H9 (cell line): ENCODE results near the gene CARTPT. TPM values are rescaled to one million over a fixed set of nuclear protein-coding genes. Genes with fewer than 3 reads are reported as not detected.

Experiments used
- DNase-seq: peaks from one replicate; pipeline ENCODE4 v3.0.0-alpha.2; 2017
- H2AFZ ChIP-seq: one replicate; pipeline ENCODE4 v1.6.1; 2013; ENCODE audit warnings: mild to moderate bottlenecking, low read length, control low read depth, moderate library complexity
- H2AK5ac ChIP-seq: 2 replicates; pipeline ENCODE4 v1.6.1; 2013; ENCODE audit warnings: low read length, control low read depth, mixed read lengths; ENCODE audit not compliant: insufficient read length
- H2BK120ac ChIP-seq: one replicate; pipeline ENCODE4 v1.6.1; 2013; ENCODE audit warnings: low read depth, mild to moderate bottlenecking, low read length, control low read depth, inconsistent platforms; ENCODE audit not compliant: poor library complexity, severe bottlenecking
- H2BK12ac ChIP-seq: 2 replicates; pipeline ENCODE4 v1.6.1; 2013; ENCODE audit warnings: low read length, control low read depth, mixed read lengths, low read depth; ENCODE audit not compliant: insufficient read length
- H2BK15ac ChIP-seq: 2 replicates; pipeline ENCODE4 v1.6.1; 2013; ENCODE audit warnings: low read depth, low read length, control low read depth
- H2BK20ac ChIP-seq: one replicate; pipeline ENCODE4 v1.6.1; 2013; ENCODE audit warnings: low read depth, mild to moderate bottlenecking, low read length, control low read depth, inconsistent platforms; ENCODE audit not compliant: poor library complexity, severe bottlenecking
- H2BK5ac ChIP-seq: 2 replicates; pipeline ENCODE4 v1.6.1; 2013; ENCODE audit warnings: low read length, control low read depth, mixed read lengths; ENCODE audit not compliant: insufficient read length
- H3K14ac ChIP-seq: 2 replicates; pipeline ENCODE4 v1.6.1; 2013; ENCODE audit warnings: low read length, control low read depth; ENCODE audit not compliant: insufficient read depth
- H3K18ac ChIP-seq: 2 replicates; pipeline ENCODE4 v1.6.1; 2013; ENCODE audit warnings: low read depth, mild to moderate bottlenecking, mixed read lengths, low read length, control low read depth; ENCODE audit not compliant: insufficient read length
- H3K23ac ChIP-seq: 2 replicates; pipeline ENCODE4 v1.6.1; 2013; ENCODE audit warnings: low read length, control low read depth, mixed read lengths, low read depth; ENCODE audit not compliant: insufficient read length
- H3K23me2 ChIP-seq: 2 replicates; pipeline ENCODE4 v1.6.1; 2013; ENCODE audit warnings: low read depth, mild to moderate bottlenecking, mixed read lengths, low read length, control low read depth; ENCODE audit not compliant: insufficient read length, poor library complexity, severe bottlenecking
- H3K27ac ChIP-seq: 2 replicates; pipeline ENCODE4 v1.5.1; 2013; ENCODE audit warnings: low read length, control low read depth, mixed read lengths, low read depth; ENCODE audit not compliant: insufficient read length
- H3K27me3 ChIP-seq: 2 replicates; pipeline ENCODE4 v1.6.1; 2013; ENCODE audit warnings: low read length, control low read depth, inconsistent platforms; ENCODE audit not compliant: insufficient read depth
- H3K4ac ChIP-seq: 2 replicates; pipeline ENCODE4 v1.6.1; 2013; ENCODE audit warnings: low read depth, mild to moderate bottlenecking, control low read depth, inconsistent platforms, low read length, moderate library complexity
- H3K4me1 ChIP-seq: 2 replicates; pipeline ENCODE4 v1.6.1; 2013; ENCODE audit warnings: low read length, control low read depth, inconsistent platforms; ENCODE audit not compliant: insufficient read depth
- H3K4me2 ChIP-seq: 2 replicates; pipeline ENCODE4 v1.6.1; 2013; ENCODE audit warnings: low read length, control low read depth, mixed read lengths; ENCODE audit not compliant: insufficient read length, insufficient read depth
- H3K56ac ChIP-seq: 2 replicates; pipeline ENCODE4 v1.6.1; 2013; ENCODE audit warnings: low read depth, mild to moderate bottlenecking, mixed read lengths, low read length, control low read depth; ENCODE audit not compliant: insufficient read length
- H3K79me1 ChIP-seq: 2 replicates; pipeline ENCODE4 v1.6.1; 2013; ENCODE audit warnings: low read depth, mild to moderate bottlenecking, moderate library complexity, low read length, control low read depth, inconsistent platforms; ENCODE audit not compliant: insufficient read depth, poor library complexity, severe bottlenecking
- H3K79me2 ChIP-seq: 2 replicates; pipeline ENCODE4 v1.6.1; 2013; ENCODE audit warnings: low read length, control low read depth, inconsistent platforms; ENCODE audit not compliant: insufficient read depth
- H3K9ac ChIP-seq: 2 replicates; pipeline ENCODE4 v1.6.1; 2013; ENCODE audit warnings: low read length, control low read depth, mixed read lengths; ENCODE audit not compliant: insufficient read length; ENCODE audit errors: extremely low read depth
- H3K9me3 ChIP-seq: one replicate; pipeline ENCODE4 v1.6.1; 2013; ENCODE audit warnings: low read depth, low read length, inconsistent platforms; ENCODE audit not compliant: control insufficient read depth
- H3T11ph ChIP-seq: one replicate; pipeline ENCODE4 v1.6.1; 2013; ENCODE audit warnings: mild to moderate bottlenecking, low read length, control low read depth, inconsistent platforms
- H4K20me1 ChIP-seq: one replicate; pipeline ENCODE4 v1.6.1; 2013; ENCODE audit not compliant: control insufficient read depth, insufficient read length, insufficient read depth
- H4K5ac ChIP-seq: 2 replicates; pipeline ENCODE4 v1.6.1; 2013; ENCODE audit warnings: low read depth, mild to moderate bottlenecking, mixed read lengths, low read length, control low read depth; ENCODE audit not compliant: insufficient read length
- H4K8ac ChIP-seq: replicated peaks from 2 replicates; pipeline ENCODE4 v1.6.1; 2013; ENCODE audit warnings: low read length, control low read depth, mixed read lengths, low read depth; ENCODE audit not compliant: insufficient read length
- H4K91ac ChIP-seq: 2 replicates; pipeline ENCODE4 v1.6.1; 2013; ENCODE audit warnings: low read depth, mild to moderate bottlenecking, moderate library complexity, mixed read lengths, low read length, control low read depth; ENCODE audit not compliant: insufficient read length
- H3K27ac Mint-ChIP-seq, 3 experiments: 2 replicates in 2 of 3; 3 replicates in 1 of 3; pipeline ENCODE4 v1.8.0; 2020 to 2021; ENCODE audit warnings: mixed read lengths in 3 of 3, mild to moderate bottlenecking in 1 of 3, moderate library complexity in 1 of 3
- H3K27me3 Mint-ChIP-seq: 2 replicates; pipeline ENCODE4 v1.8.0; 2021; ENCODE audit warnings: low read depth, mild to moderate bottlenecking, moderate library complexity, mixed read lengths
- H3K36me3 Mint-ChIP-seq, 3 experiments: 2 replicates in 2 of 3; 3 replicates in 1 of 3; pipeline ENCODE4 v1.8.0; 2020 to 2021; ENCODE audit warnings: low read depth in 3 of 3, mixed read lengths in 3 of 3; ENCODE audit not compliant: insufficient read depth in 1 of 3
- H3K4me1 Mint-ChIP-seq, 2 experiments: 2 replicates each; pipeline ENCODE4 v1.8.0; 2020; ENCODE audit warnings: mixed read lengths in 2 of 2
- H3K4me3 Mint-ChIP-seq, 2 experiments: 2 replicates in 1 of 2; 3 replicates in 1 of 2; pipeline ENCODE4 v1.8.0; 2020 to 2021; ENCODE audit warnings: mild to moderate bottlenecking in 2 of 2, mixed read lengths in 2 of 2, moderate library complexity in 1 of 2
- H3K9me3 Mint-ChIP-seq, 2 experiments: 2 replicates in 1 of 2; 3 replicates in 1 of 2; pipeline ENCODE4 v1.8.0; 2020; ENCODE audit warnings: mild to moderate bottlenecking in 2 of 2, mixed read lengths in 2 of 2, moderate library complexity in 1 of 2
- CTCF ChIP-seq: fragments of 200-600 bp; sonication (generic); conservative IDR thresholded peaks from 3 replicates; pipeline ENCODE4 v1.8.0; 2021; ENCODE audit warnings: antibody characterized with exemption, mild to moderate bottlenecking
- total RNA-seq: library from RNA; stranded (reverse); gene quantifications from 2 replicates; pipeline ENCODE4 v1.2.1, GENCODE V29; 2021

CARTPT gene
- total RNA-seq, 1 experiment from 2014 or later = not detected

GRCh38 chr5:71770381-71770780 lies 51.3 kb downstream of the CARTPT start:
- no peaks in the 10 kb centered on the region for H3K27me3 Mint-ChIP-seq
- H4K20me1 ChIP-seq = no peaks in the 10 kb centered on the region

More at GRCh38 chr5:71770381-71770780, 51.3 kb downstream of the CARTPT start:
- no peak overlapping the region for H3K56ac ChIP-seq
- H3K27me3 ChIP-seq = no peaks in the 10 kb centered on the region
- H3K36me3 Mint-ChIP-seq = no peaks in the 10 kb centered on the region
- H2BK12ac ChIP-seq = no peak overlapping the region
- no peak overlapping the region for H3K4me3 Mint-ChIP-seq
- no peak overlapping the region for H2AK5ac ChIP-seq
- no peak overlapping the region for H3T11ph ChIP-seq
- H3K4me1 ChIP-seq = peaks cover 3% of the 10 kb centered on the region; the same call in 1 of the 2 replicates
- H2BK15ac ChIP-seq = no peak overlapping the region
- no peak overlapping the region for H2BK5ac ChIP-seq
- H4K91ac ChIP-seq = no peak overlapping the region
- no peak overlapping the region for H3K14ac ChIP-seq
- no peak overlapping the region for H2BK20ac ChIP-seq
- H2BK120ac ChIP-seq = no peak overlapping the region
- H3K9me3 ChIP-seq = no peaks in the 10 kb centered on the region
- H3K23me2 ChIP-seq = no peaks in the 10 kb centered on the region
- no peak overlapping the region for H3K27ac ChIP-seq
- peaks cover 0 to 2% of the 10 kb centered on the region in 2 experiments; a peak in 1 of 5 replicates for H3K9me3 Mint-ChIP-seq
- no peak overlapping the region for H3K27ac Mint-ChIP-seq
- H4K5ac ChIP-seq = no peak overlapping the region
- no peaks in the 10 kb centered on the region for H3K79me2 ChIP-seq
- H3K23ac ChIP-seq = no peak overlapping the region
- no peak overlapping the region for H2AFZ ChIP-seq
- no peak for TF ChIP-seq CTCF
- H3K4me1 Mint-ChIP-seq = peaks cover 7 to 10% of the 10 kb centered on the region in 2 experiments
- no peak overlapping the region for H3K18ac ChIP-seq
- no peak overlapping the region for H3K4me2 ChIP-seq
- H3K9ac ChIP-seq = no peak overlapping the region
- H3K4ac ChIP-seq = no peak overlapping the region
- no peak overlapping the region for H4K8ac ChIP-seq
- no peaks in the 10 kb centered on the region for H3K79me1 ChIP-seq
- no peak for DNase-seq

Other genes with a start within 250 kb of the CARTPT start
- 62.7 and 64.2 TPM in 2 replicates for gene MCCC2, start 131.9 kb upstream of the CARTPT start, total RNA-seq